H1 (cell line): ENCODE data around the gene FAM228B. TPM values are rescaled to one million over a fixed set of nuclear protein-coding genes. Genes with fewer than 3 reads are reported as not detected.

Experiments used
- CTCF ChIA-PET: fragments of 300-600 bp; sonication (Branson Sonifier 250); formaldehyde crosslinking; loops from one replicate; lab custom pipeline; 2021; ENCODE audit not compliant: partially characterized antibody; lab: Charles Lee
- POLR2A ChIA-PET: fragments of 300-600 bp; sonication (Branson Sonifier 250); formaldehyde crosslinking; loops from one replicate; lab custom pipeline; 2021; ENCODE audit warnings: inconsistent platforms; ENCODE audit not compliant: partially characterized antibody; lab: Charles Lee
- DNase-seq, 2 experiments: peaks; one replicate each; pipeline versions ENCODE4 v3.0.0 to v3.0.0-alpha.2; 2010 to 2022; ENCODE audit warnings: low spot score in 2 of 2, low read depth in 1 of 2, mixed read lengths in 1 of 2
- FAIRE-seq: peaks from 2 replicates; lab custom pipeline; 2011; peaks lifted over from hg19 to GRCh38; lab: Jason Lieb, UNC
- H2AFZ ChIP-seq: 2 replicates; pipeline ENCODE4 v1.8.1; 2012; ENCODE audit warnings: low read length, inconsistent platforms
- H2AK5ac ChIP-seq: 2 replicates; pipeline ENCODE4 v1.6.1; 2013; ENCODE audit warnings: low read depth, low read length
- H2BK120ac ChIP-seq: replicated peaks from 2 replicates; pipeline ENCODE3; 2013; ENCODE audit warnings: low read depth, low read length, inconsistent platforms
- H2BK12ac ChIP-seq: 2 replicates; pipeline ENCODE4 v1.6.1; 2013; ENCODE audit warnings: low read depth, low read length
- H2BK15ac ChIP-seq: 2 replicates; pipeline ENCODE4 v1.6.1; 2013; ENCODE audit warnings: low read length
- H2BK20ac ChIP-seq: 2 replicates; pipeline ENCODE4 v1.6.1; 2013; ENCODE audit warnings: low read length
- H2BK5ac ChIP-seq: 2 replicates; pipeline ENCODE4 v1.6.1; 2013; ENCODE audit warnings: low read depth, low read length
- H3K14ac ChIP-seq: 2 replicates; pipeline ENCODE4 v1.6.1; 2013; ENCODE audit warnings: inconsistent platforms; ENCODE audit not compliant: insufficient read length
- H3K18ac ChIP-seq: 2 replicates; pipeline ENCODE4 v1.6.1; 2013; ENCODE audit warnings: low read length; ENCODE audit errors: extremely low read depth
- H3K23ac ChIP-seq: 2 replicates; pipeline ENCODE4 v1.6.1; 2013; ENCODE audit warnings: inconsistent platforms; ENCODE audit not compliant: insufficient read length
- H3K23me2 ChIP-seq: 2 replicates; pipeline ENCODE4 v1.6.1; 2013; ENCODE audit warnings: low read depth, low read length
- H3K27ac ChIP-seq: 2 replicates; pipeline ENCODE4 v1.6.1; 2011; ENCODE audit warnings: low read depth, low read length, inconsistent platforms
- H3K27me3 ChIP-seq, 4 experiments: replicated peaks in 1 of 4; 1 replicate in 1 of 4; 2 replicates in 3 of 4; pipeline versions ENCODE4 v1.6.1 to v1.8.1; 2011 to 2013; ENCODE audit warnings: low read length in 3 of 4, mild to moderate bottlenecking in 3 of 4, inconsistent platforms in 2 of 4, mixed read lengths in 2 of 4, moderate library complexity in 1 of 4; ENCODE audit not compliant: control insufficient read depth in 3 of 4, insufficient read depth in 3 of 4; ENCODE audit errors: extremely low read depth in 1 of 4
- H3K36me3 ChIP-seq, 4 experiments: 2 replicates each; pipeline versions ENCODE4 v1.6.1 to v1.8.1; 2011 to 2013; ENCODE audit warnings: mild to moderate bottlenecking in 4 of 4, low read length in 3 of 4, moderate library complexity in 2 of 4, control low read depth in 1 of 4, inconsistent platforms in 1 of 4; ENCODE audit not compliant: insufficient read depth in 4 of 4, control insufficient read depth in 2 of 4
- H3K4ac ChIP-seq: replicated peaks from 2 replicates; pipeline ENCODE3; 2013; ENCODE audit warnings: low read length, low read depth, mixed read lengths, inconsistent platforms; ENCODE audit not compliant: insufficient read length
- H3K4me1 ChIP-seq, 4 experiments: replicated peaks in 1 of 4; 1 replicate in 1 of 4; 2 replicates in 3 of 4; pipeline versions ENCODE4 v1.6.1 to v1.8.1; 2011 to 2013; ENCODE audit warnings: low read length in 3 of 4, inconsistent platforms in 2 of 4, mixed read lengths in 1 of 4; ENCODE audit not compliant: insufficient read depth in 4 of 4, control insufficient read depth in 3 of 4
- H3K4me2 ChIP-seq, 2 experiments: 2 replicates each; pipeline versions ENCODE4 v1.6.1 to v1.8.1; 2011 to 2013; ENCODE audit warnings: low read depth in 2 of 2, low read length in 2 of 2, control low read depth in 1 of 2, inconsistent platforms in 1 of 2, mild to moderate bottlenecking in 1 of 2; ENCODE audit not compliant: insufficient read depth in 1 of 2
- H3K4me3 ChIP-seq, 4 experiments: fragments of 200-600, 300-600 bp in 1 of 4; sonication (generic), shearing (Covaris generic), sonication (Bioruptor Twin) in 1 of 4; 2 replicates each; pipeline versions ENCODE4 v1.5.1 to v1.8.1; 2011 to 2016; ENCODE audit warnings: low read length in 4 of 4, low read depth in 3 of 4, control low read depth in 2 of 4, inconsistent platforms in 2 of 4, mild to moderate bottlenecking in 2 of 4, mixed read lengths in 1 of 4, moderate library complexity in 1 of 4; ENCODE audit not compliant: insufficient read depth in 2 of 4; ENCODE audit errors: extremely low read depth in 1 of 4
- H3K56ac ChIP-seq: replicated peaks from 2 replicates; pipeline ENCODE3; 2013; ENCODE audit warnings: low read depth, mild to moderate bottlenecking, mixed read lengths, low read length, inconsistent platforms; ENCODE audit not compliant: insufficient read length
- H3K79me1 ChIP-seq: 2 replicates; pipeline ENCODE4 v1.6.1; 2013; ENCODE audit warnings: low read depth, low read length, control low read depth
- H3K79me2 ChIP-seq, 2 experiments: 2 replicates each; pipeline versions ENCODE4 v1.6.1 to v1.8.1; 2012 to 2013; ENCODE audit warnings: low read length in 2 of 2, mild to moderate bottlenecking in 2 of 2, inconsistent platforms in 1 of 2; ENCODE audit not compliant: insufficient read depth in 2 of 2, control insufficient read depth in 1 of 2
- H3K9ac ChIP-seq, 4 experiments: replicated peaks in 1 of 4; 1 replicate in 1 of 4; 2 replicates in 3 of 4; pipeline versions ENCODE4 v1.6.1 to v1.8.1; 2011 to 2013; ENCODE audit warnings: low read depth in 3 of 4, low read length in 3 of 4, control low read depth in 2 of 4, mild to moderate bottlenecking in 2 of 4, moderate library complexity in 2 of 4, inconsistent platforms in 1 of 4; ENCODE audit errors: extremely low read depth in 1 of 4
- H3K9me3 ChIP-seq, 2 experiments: 2 replicates each; pipeline versions ENCODE4 v1.6.1 to v1.8.1; 2012 to 2013; ENCODE audit warnings: mild to moderate bottlenecking in 2 of 2, moderate library complexity in 2 of 2, control low read depth in 1 of 2, inconsistent platforms in 1 of 2, low read depth in 1 of 2, low read length in 1 of 2, mixed read lengths in 1 of 2; ENCODE audit not compliant: insufficient read depth in 2 of 2
- H4K20me1 ChIP-seq, 2 experiments: replicated peaks in 1 of 2; 2 replicates each; pipeline versions ENCODE3 to v1.8.1; 2011 to 2013; ENCODE audit warnings: inconsistent platforms in 2 of 2, low read length in 2 of 2, mild to moderate bottlenecking in 1 of 2; ENCODE audit not compliant: insufficient read depth in 2 of 2, control insufficient read depth in 1 of 2
- H4K5ac ChIP-seq: 2 replicates; pipeline ENCODE4 v1.6.1; 2013; ENCODE audit warnings: low read length, low read depth, mixed read lengths, inconsistent platforms; ENCODE audit not compliant: insufficient read length
- H4K8ac ChIP-seq: 2 replicates; pipeline ENCODE4 v1.8.0; 2013; ENCODE audit warnings: mild to moderate bottlenecking, moderate library complexity, low read length, inconsistent platforms; ENCODE audit not compliant: insufficient read depth; ENCODE audit errors: extremely low read depth
- H4K91ac ChIP-seq: replicated peaks from 2 replicates; pipeline ENCODE3; 2013; ENCODE audit warnings: low read length, mixed read lengths, inconsistent platforms; ENCODE audit not compliant: insufficient read length
- ASH2L ChIP-seq: fragments of 200-600, 300-600 bp; sonication (generic); IDR thresholded peaks from one replicate; pipeline ENCODE4 v1.7.1; 2017; ENCODE audit warnings: low read length
- CBX5 ChIP-seq: fragments of 300-800, 300-1000 bp; sonication (generic); IDR thresholded peaks from 2 replicates; pipeline ENCODE4 v1.7.1; 2016; ENCODE audit warnings: antibody characterized with exemption, low read length, low read depth
- EZH2 ChIP-seq: fragments of 200-600 bp; sonication (generic); IDR thresholded peaks from 2 replicates; pipeline ENCODE4 v1.7.1; 2012; ENCODE audit warnings: low read depth, mild to moderate bottlenecking, moderate library complexity, low read length, inconsistent platforms; ENCODE audit not compliant: severe bottlenecking
- FOSL1 ChIP-seq: IDR thresholded peaks from 2 replicates; pipeline ENCODE4 v1.6.1; 2011; ENCODE audit warnings: mild to moderate bottlenecking, low read depth, low read length, moderate library complexity; ENCODE audit not compliant: insufficient read depth
- HDAC6 ChIP-seq: IDR thresholded peaks from one replicate; pipeline ENCODE4 v1.7.1; 2012; ENCODE audit warnings: low read depth, mild to moderate bottlenecking, inconsistent platforms, low read length, moderate library complexity
- JUN ChIP-seq: IDR thresholded peaks from 2 replicates; pipeline ENCODE4 v1.6.1; 2011; ENCODE audit warnings: low read depth, mild to moderate bottlenecking, improper control_type of control experiment, low read length
- NRF1 ChIP-seq: IDR thresholded peaks from 2 replicates; pipeline ENCODE4 v1.6.1; 2011; ENCODE audit warnings: mild to moderate bottlenecking, low read depth, low read length, improper control_type of control experiment
- POU5F1 ChIP-seq: IDR thresholded peaks from 2 replicates; pipeline ENCODE4 v1.6.1; 2011; ENCODE audit warnings: low read depth, mild to moderate bottlenecking, low read length, moderate library complexity
- RAD21 ChIP-seq, 2 experiments: IDR thresholded peaks in 1 of 2; conservative IDR thresholded peaks in 1 of 2; 2 replicates each; pipeline ENCODE4 v1.6.1; 2011; ENCODE audit warnings: low read depth in 2 of 2, low read length in 2 of 2, improper control_type of control experiment in 1 of 2, inconsistent platforms in 1 of 2, mild to moderate bottlenecking in 1 of 2, moderate library complexity in 1 of 2
- RFX5 ChIP-seq: IDR thresholded peaks from 2 replicates; pipeline ENCODE4 v1.6.1; 2011; ENCODE audit warnings: low read depth, low read length, improper control_type of control experiment, borderline replicate concordance
- SIRT6 ChIP-seq: IDR thresholded peaks from one replicate; pipeline ENCODE4 v1.7.1; 2012; ENCODE audit warnings: low read length, inconsistent platforms
- TEAD4 ChIP-seq: IDR thresholded peaks from 2 replicates; pipeline ENCODE4 v1.6.1; 2012; ENCODE audit warnings: low read depth, low read length, inconsistent platforms, mixed read lengths
- WGBS, 2 experiments: shearing (Covaris generic) in 1 of 2; methylation state at CpG; one replicate each; pipeline versions ENCODE4 v1.1.6 to v1.1.7; 2013 to 2015; ENCODE audit warnings: low lambda C conversion rate in 2 of 2, mixed read lengths in 2 of 2, inconsistent platforms in 1 of 2, low coverage in 1 of 2, missing lambda C conversion rate in 1 of 2; ENCODE audit not compliant: insufficient replicate concordance in 2 of 2, insufficient coverage in 1 of 2, insufficient read length in 1 of 2; ENCODE audit errors: extremely low coverage in 1 of 2, missing lambda C conversion rate in 1 of 2; 5-methylcytosine and 5-hydroxymethylcytosine counted together
- polyA plus RNA-seq, 7 experiments: library from polyadenylated mRNA; depleted of rRNA in 3 of 7; stranded (reverse) in 5 of 7; unstranded in 2 of 7; fragments of >200 nt in 5 of 7; fragments of 200-250 nt in 2 of 7; gene quantifications; 1 replicate in 5 of 7; 2 replicates in 1 of 7; 4 replicates in 1 of 7; pipeline versions ENCODE4 v1.2.1 to v1.2.3, GENCODE V29; 2011 to 2013; ENCODE audit warnings: missing spikeins in 2 of 7, mixed read lengths in 2 of 7
- total RNA-seq: library from RNA; stranded (reverse); fragmentation: NEBNext Ultra II Directional; extraction: Animal tissue kit (Norgen Biotek cat#: 25700); gene quantifications from 2 replicates; pipeline ENCODE4 v1.2.1, GENCODE V29; 2021
- TF ChIP-seq, protein P1 (sequence below): IDR thresholded peaks from 2 replicates; pipeline ENCODE4 v1.6.1; 2012; ENCODE audit warnings: low read length, inconsistent platforms

Gene FAM228B
- total and polyA plus RNA-seq, 2 of the 8 experiments (the other 6 are each of a cell fraction or from before 2014, with no cell fraction given), result 1.4 to 3.2 TPM

DNA sequence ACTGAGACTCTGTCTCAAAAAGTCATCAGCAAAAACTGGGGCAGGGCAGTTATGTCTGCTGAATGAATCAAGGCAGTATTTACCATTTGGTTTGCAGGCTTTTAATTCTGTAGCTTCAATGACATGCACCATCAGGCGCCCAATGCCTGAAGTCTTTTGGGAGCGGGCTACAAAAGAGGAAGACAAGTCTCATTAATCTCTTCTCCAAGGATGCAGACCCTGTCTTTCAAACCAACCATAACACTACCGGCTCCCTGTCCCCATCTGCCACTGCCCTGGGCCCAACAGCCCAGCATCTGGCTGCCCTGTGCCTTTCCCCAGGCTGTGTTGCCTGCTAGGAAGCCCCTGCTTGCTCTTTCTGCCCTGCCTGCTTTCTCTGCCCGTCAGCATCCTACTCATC lies 81.9 kb downstream of the FAM228B start:
- ChIA-PET CTCF (no interaction called here), POLR2A (no interaction called here)
- Histone ChIP-seq H3K27ac (no peak overlapping the region), H3K27me3 (no peaks in the 10 kb centered on the region), H3K4ac (no peak overlapping the region), H2BK120ac (no peak overlapping the region), H3K18ac (no peak overlapping the region), H4K8ac (no peak overlapping the region), H2BK5ac (no peak overlapping the region), H3K79me2 (no peaks in the 10 kb centered on the region), H2AFZ (no peak overlapping the region), H3K14ac (no peak overlapping the region), H3K56ac (no peak overlapping the region), H2BK12ac (no peak overlapping the region), H3K23ac (no peak overlapping the region), H4K20me1 (peaks cover 0 to 2% of the 10 kb centered on the region in 2 experiments), H2AK5ac (no peak overlapping the region), H3K23me2 (no peaks in the 10 kb centered on the region), H2BK15ac (no peak overlapping the region), H3K36me3 (no peaks in the 10 kb centered on the region), H2BK20ac (no peak overlapping the region), H3K9me3 (no peaks in the 10 kb centered on the region), H3K4me3 (no peak overlapping the region), H3K9ac (no peak overlapping the region), H4K91ac (no peak overlapping the region), H3K79me1 (no peaks in the 10 kb centered on the region), H4K5ac (no peak overlapping the region), H3K4me2 (no peak overlapping the region), H3K4me1 (no peaks in the 10 kb centered on the region; a peak in 1 of 7 replicates)
- WGBS, 2 experiments, result 93% methylated on average over 4 of the region's 4 CpGs; no CpG with 5 or more reads in 1 of the 2 experiments
- FAIRE-seq (no peak), DNase-seq (no peak)
- TF ChIP-seq ASH2L, result no peak
- no peak for TF ChIP-seq RFX5
- TF ChIP-seq SIRT6, result no peak
- TF ChIP-seq EZH2, result no peak
- TF ChIP-seq CBX5, result no peak
- TF ChIP-seq NRF1, result no peak
- TF ChIP-seq FOSL1, result no peak
- TF ChIP-seq HDAC6, result no peak
- no peak for TF ChIP-seq TEAD4
- no peak for TF ChIP-seq POU5F1
- no peak for TF ChIP-seq JUN
- TF ChIP-seq, protein P1, sequence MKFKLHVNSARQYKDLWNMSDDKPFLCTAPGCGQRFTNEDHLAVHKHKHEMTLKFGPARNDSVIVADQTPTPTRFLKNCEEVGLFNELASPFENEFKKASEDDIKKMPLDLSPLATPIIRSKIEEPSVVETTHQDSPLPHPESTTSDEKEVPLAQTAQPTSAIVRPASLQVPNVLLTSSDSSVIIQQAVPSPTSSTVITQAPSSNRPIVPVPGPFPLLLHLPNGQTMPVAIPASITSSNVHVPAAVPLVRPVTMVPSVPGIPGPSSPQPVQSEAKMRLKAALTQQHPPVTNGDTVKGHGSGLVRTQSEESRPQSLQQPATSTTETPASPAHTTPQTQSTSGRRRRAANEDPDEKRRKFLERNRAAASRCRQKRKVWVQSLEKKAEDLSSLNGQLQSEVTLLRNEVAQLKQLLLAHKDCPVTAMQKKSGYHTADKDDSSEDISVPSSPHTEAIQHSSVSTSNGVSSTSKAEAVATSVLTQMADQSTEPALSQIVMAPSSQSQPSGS, result no peak
- no peak for TF ChIP-seq RAD21 (IDR thresholded peaks at IDR 0.05 in 1 of 2, conservative IDR thresholded peaks at IDR 0.05 in 1 of 2; ENCODE audit: low read depth in 2 of 2, low read length in 2 of 2)
